Neural cell (in vitro differentiated cells): ENCODE results near the gene MAGI2. TPM values are rescaled to one million over a fixed set of nuclear protein-coding genes. Genes with fewer than 3 reads are reported as not detected.

Experiments
- H2AFZ ChIP-seq: fragments of 200-600, 300-800 bp; sonication (generic), shearing (Covaris generic); 2 replicates; pipeline ENCODE4 v1.6.0; 2014; ENCODE audit warnings: low read depth, mild to moderate bottlenecking, antibody characterized with exemption, low read length, moderate library complexity
- H3F3A ChIP-seq: fragments of 200-600 bp; shearing (Covaris generic); 2 replicates; pipeline ENCODE4 v1.6.1; 2016; ENCODE audit warnings: mild to moderate bottlenecking, moderate library complexity, mixed read lengths, antibody characterized with exemption, low read length; ENCODE audit not compliant: insufficient read depth, poor library complexity, severe bottlenecking
- H3K27ac ChIP-seq: fragments of 200-600, 300-800 bp; sonication (generic), shearing (Covaris generic); 2 replicates; pipeline ENCODE4 v1.5.1; 2014; ENCODE audit warnings: mild to moderate bottlenecking, low read length, moderate library complexity
- H3K27me3 ChIP-seq: fragments of 300-800, 200-600 bp; sonication (generic), shearing (Covaris generic); 2 replicates; pipeline ENCODE4 v1.6.0; 2014; ENCODE audit warnings: mild to moderate bottlenecking, low read depth, low read length, moderate library complexity; ENCODE audit not compliant: insufficient read depth
- H3K36me3 ChIP-seq: fragments of 300-800, 200-600 bp; sonication (generic), shearing (Covaris generic); 2 replicates; pipeline ENCODE4 v1.5.1; 2014; ENCODE audit warnings: mild to moderate bottlenecking, antibody characterized with exemption, low read length, moderate library complexity; ENCODE audit not compliant: insufficient read depth
- H3K4me2 ChIP-seq: fragments of 300-800, 200-600 bp; sonication (generic), shearing (Covaris generic); 2 replicates; pipeline ENCODE4 v1.6.0; 2014; ENCODE audit warnings: mild to moderate bottlenecking, low read length
- H3K4me3 ChIP-seq: fragments of 300-800, 200-600 bp; sonication (generic), shearing (Covaris generic); 2 replicates; pipeline ENCODE4 v1.5.1; 2014; ENCODE audit warnings: mild to moderate bottlenecking, low read length, moderate library complexity
- H3K79me2 ChIP-seq: fragments of 200-600 bp; shearing (Covaris generic); replicated peaks from 2 replicates; pipeline ENCODE4 v1.6.0; 2014; ENCODE audit warnings: mild to moderate bottlenecking, low read length, moderate library complexity; ENCODE audit not compliant: insufficient read depth
- H3K9ac ChIP-seq: fragments of 300-800, 200-600 bp; sonication (generic), shearing (Covaris generic); 2 replicates; pipeline ENCODE4 v1.6.1; 2016; ENCODE audit warnings: mild to moderate bottlenecking, low read length, mixed read lengths
- H3K9me2 ChIP-seq: fragments of 200-600 bp; shearing (Covaris generic); 2 replicates; pipeline ENCODE4 v1.6.1; 2016; ENCODE audit warnings: mild to moderate bottlenecking, low read length, mixed read lengths; ENCODE audit not compliant: insufficient read depth
- H3K9me3 ChIP-seq: fragments of 200-600, 300-800 bp; sonication (generic), shearing (Covaris generic); 2 replicates; pipeline ENCODE4 v1.6.1; 2016; ENCODE audit warnings: mild to moderate bottlenecking, mixed run types, low read length, moderate library complexity, mixed read lengths
- H4K20me1 ChIP-seq: fragments of 200-600 bp; shearing (Covaris generic); 2 replicates; pipeline ENCODE4 v1.6.1; 2016; ENCODE audit warnings: mild to moderate bottlenecking, mixed run types; ENCODE audit not compliant: insufficient read depth
- EP300 ChIP-seq: fragments of 450-650 bp; conservative IDR thresholded peaks from 2 replicates; pipeline ENCODE4 v1.6.1; 2014; ENCODE audit warnings: antibody characterized with exemption, mild to moderate bottlenecking, moderate library complexity; ENCODE audit not compliant: poor library complexity, severe bottlenecking
- EZH2 ChIP-seq: fragments of 200-600, 300-800 bp; shearing (Covaris generic), sonication (generic); IDR thresholded peaks from 2 replicates; pipeline ENCODE4 v1.6.1; 2014; ENCODE audit warnings: antibody characterized with exemption, low read length, borderline replicate concordance, mild to moderate bottlenecking; ENCODE audit not compliant: insufficient read depth, poor library complexity, severe bottlenecking
- MXI1 ChIP-seq: fragments of 450-650 bp; conservative IDR thresholded peaks from 2 replicates; pipeline ENCODE4 v1.6.1; 2014; ENCODE audit warnings: antibody characterized with exemption, mild to moderate bottlenecking; ENCODE audit not compliant: poor library complexity, severe bottlenecking
- POLR2AphosphoS5 ChIP-seq: IDR thresholded peaks from 2 replicates; pipeline ENCODE4 v1.6.1; 2012
- RAD21 ChIP-seq: fragments of 450-650 bp; conservative IDR thresholded peaks from 2 replicates; pipeline ENCODE4 v1.6.1; 2014; ENCODE audit warnings: antibody characterized with exemption, mild to moderate bottlenecking, moderate library complexity
- REST ChIP-seq: IDR thresholded peaks from 2 replicates; pipeline ENCODE4 v1.6.1; 2012; ENCODE audit warnings: borderline replicate concordance
- SMC3 ChIP-seq: fragments of 450-650 bp; conservative IDR thresholded peaks from 2 replicates; pipeline ENCODE4 v1.6.1; 2014; ENCODE audit warnings: antibody characterized with exemption, mild to moderate bottlenecking, moderate library complexity; ENCODE audit not compliant: poor library complexity
- TAF1 ChIP-seq: IDR thresholded peaks from 2 replicates; pipeline ENCODE4 v1.6.1; 2012; ENCODE audit warnings: low read depth
- polyA plus RNA-seq: library from polyadenylated mRNA; depleted of rRNA; stranded (reverse); fragments of >200 nt; gene quantifications from 2 replicates; pipeline ENCODE4 v1.2.3, GENCODE V29; 2014
- TF ChIP-seq, protein P1 (sequence below): fragments of 450-650 bp; IDR thresholded peaks from 2 replicates; pipeline ENCODE4 v1.5.1; 2014; ENCODE audit warnings: antibody characterized with exemption, mild to moderate bottlenecking, moderate library complexity; ENCODE audit not compliant: poor library complexity, severe bottlenecking

Gene MAGI2
- polyA plus RNA-seq, 1 donor from 2014 or later: 19.3 TPM

- peaks cover 33% of the 10 kb centered on the region for H3K79me2 ChIP-seq
- no peak overlapping the region for H3K27ac ChIP-seq
- no peak for TF ChIP-seq POLR2AphosphoS5
- TF ChIP-seq, protein P1, sequence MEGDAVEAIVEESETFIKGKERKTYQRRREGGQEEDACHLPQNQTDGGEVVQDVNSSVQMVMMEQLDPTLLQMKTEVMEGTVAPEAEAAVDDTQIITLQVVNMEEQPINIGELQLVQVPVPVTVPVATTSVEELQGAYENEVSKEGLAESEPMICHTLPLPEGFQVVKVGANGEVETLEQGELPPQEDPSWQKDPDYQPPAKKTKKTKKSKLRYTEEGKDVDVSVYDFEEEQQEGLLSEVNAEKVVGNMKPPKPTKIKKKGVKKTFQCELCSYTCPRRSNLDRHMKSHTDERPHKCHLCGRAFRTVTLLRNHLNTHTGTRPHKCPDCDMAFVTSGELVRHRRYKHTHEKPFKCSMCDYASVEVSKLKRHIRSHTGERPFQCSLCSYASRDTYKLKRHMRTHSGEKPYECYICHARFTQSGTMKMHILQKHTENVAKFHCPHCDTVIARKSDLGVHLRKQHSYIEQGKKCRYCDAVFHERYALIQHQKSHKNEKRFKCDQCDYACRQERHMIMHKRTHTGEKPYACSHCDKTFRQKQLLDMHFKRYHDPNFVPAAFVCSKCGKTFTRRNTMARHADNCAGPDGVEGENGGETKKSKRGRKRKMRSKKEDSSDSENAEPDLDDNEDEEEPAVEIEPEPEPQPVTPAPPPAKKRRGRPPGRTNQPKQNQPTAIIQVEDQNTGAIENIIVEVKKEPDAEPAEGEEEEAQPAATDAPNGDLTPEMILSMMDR: no peak
- no peak for TF ChIP-seq TAF1
- TF ChIP-seq EZH2: no peak
- no peak for TF ChIP-seq SMC3
- no peak for TF ChIP-seq MXI1
- TF ChIP-seq REST: no peak
- no peak for TF ChIP-seq RAD21
- no peak for TF ChIP-seq EP300
- peaks cover 6% of the 10 kb centered on the region for H3F3A ChIP-seq
- no peak overlapping the region for H3K9ac ChIP-seq
- no peaks in the 10 kb centered on the region for H3K9me2 ChIP-seq
- no peaks in the 10 kb centered on the region for H4K20me1 ChIP-seq
- no peaks in the 10 kb centered on the region for H3K9me3 ChIP-seq
- H3K4me3 ChIP-seq: no peak overlapping the region
- no peak overlapping the region for H2AFZ ChIP-seq
- no peaks in the 10 kb centered on the region for H3K27me3 ChIP-seq
- H3K4me2 ChIP-seq: no peak overlapping the region
- H3K36me3 ChIP-seq: no peaks in the 10 kb centered on the region
Observed at GRCh38 chr7:78675511-78675910, 778.0 kb downstream of the MAGI2 start.

DNA sequence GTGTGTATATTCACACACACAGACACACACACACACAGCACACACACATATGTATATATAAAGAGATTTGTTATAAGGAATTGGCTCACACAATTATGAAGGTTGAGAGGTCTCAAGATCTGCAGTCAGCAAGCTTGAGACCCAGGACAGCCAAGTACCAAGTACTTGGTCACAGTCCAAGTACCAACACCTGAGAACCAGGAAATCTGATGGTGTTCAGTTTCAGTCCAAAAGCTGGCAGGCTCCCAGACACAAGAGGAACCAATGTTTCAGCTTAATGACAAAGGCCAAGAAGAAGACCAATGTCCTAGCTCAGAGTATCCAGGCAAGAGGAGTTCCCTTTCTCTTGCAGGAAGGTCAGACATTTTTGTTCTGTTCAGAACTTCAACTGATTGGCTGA lies 780.2 kb downstream of the MAGI2 start:
- no peaks in the 10 kb centered on the region for H3K36me3 ChIP-seq
- H3K9me2 ChIP-seq: no peaks in the 10 kb centered on the region
- no peaks in the 10 kb centered on the region for H3K9me3 ChIP-seq
- no peak overlapping the region for H3K4me2 ChIP-seq
- H3K79me2 ChIP-seq: peaks cover 33% of the 10 kb centered on the region
- H3K4me3 ChIP-seq: no peak overlapping the region
- H2AFZ ChIP-seq: no peak overlapping the region
- TF ChIP-seq EZH2 (no peak), EP300 (no peak), MXI1 (no peak), REST (no peak), SMC3 (no peak), POLR2AphosphoS5 (no peak), RAD21 (no peak), TAF1 (no peak)
- TF ChIP-seq, protein P1: no peak
- no peaks in the 10 kb centered on the region for H3K27me3 ChIP-seq
- no peak overlapping the region for H3K27ac ChIP-seq
- H4K20me1 ChIP-seq: no peaks in the 10 kb centered on the region
- H3K9ac ChIP-seq: no peak overlapping the region
- peaks cover 2% of the 10 kb centered on the region for H3F3A ChIP-seq
